A549 treated with AZD9567 at 1 μM for 4 hours (cell line): ENCODE results near the gene CDY2B. TPM values are rescaled to one million over a fixed set of nuclear protein-coding genes. Genes with fewer than 3 reads are reported as not detected.

Experiments used
- total RNA-seq: library from RNA; stranded (reverse); fragments of 200-300 nt; extraction: Qiagen RNA extraction; gene quantifications from 5 replicates; pipeline ENCODE4 v1.2.3, GENCODE V29; 2022; ENCODE audit not compliant: insufficient read depth

Gene CDY2B, protein sequence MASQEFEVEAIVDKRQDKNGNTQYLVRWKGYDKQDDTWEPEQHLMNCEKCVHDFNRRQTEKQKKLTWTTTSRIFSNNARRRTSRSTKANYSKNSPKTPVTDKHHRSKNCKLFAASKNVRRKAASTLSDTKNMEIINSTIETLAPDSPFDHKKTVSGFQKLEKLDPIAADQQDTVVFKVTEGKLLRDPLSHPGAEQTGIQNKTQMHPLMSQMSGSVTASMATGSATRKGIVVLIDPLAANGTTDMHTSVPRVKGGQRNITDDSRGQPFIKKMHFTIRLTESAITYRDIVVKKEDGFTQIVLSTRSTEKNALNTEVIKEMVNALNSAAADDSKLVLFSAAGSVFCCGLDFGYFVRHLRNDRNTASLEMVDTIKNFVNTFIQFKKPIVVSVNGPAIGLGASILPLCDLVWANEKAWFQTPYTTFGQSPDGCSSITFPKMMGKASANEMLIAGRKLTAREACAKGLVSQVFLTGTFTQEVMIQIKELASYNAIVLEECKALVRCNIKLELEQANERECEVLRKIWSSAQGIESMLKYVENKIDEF
- total RNA-seq: not detected in 5 replicates

DNA sequence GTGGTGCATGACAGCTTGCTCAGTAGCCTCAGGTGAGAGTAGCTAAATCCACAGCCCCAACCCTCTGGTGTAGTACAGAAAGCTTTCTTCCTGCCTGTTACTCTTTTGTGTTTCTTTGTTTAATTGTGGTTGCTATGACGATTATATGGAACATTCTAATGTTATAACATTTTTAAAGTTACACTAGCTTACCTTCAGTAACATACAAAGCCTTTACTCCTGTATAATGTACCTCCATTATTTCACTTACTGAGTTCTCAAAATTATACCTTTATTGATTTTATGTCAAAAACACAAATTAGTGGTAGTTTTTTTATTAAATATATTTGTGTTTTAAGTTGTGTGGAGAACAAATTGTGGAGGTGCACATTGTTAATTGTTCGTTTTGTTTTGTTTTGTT lies at the start of gene CDY2B:
CDY2B (minus strand) TSS at position 101 of the 400 bp plus-strand sequence. CDS start 328 bp downstream, outside the sequence.

Other genes with a start within 250 kb of the CDY2B start
- gene CDY2A, start 145.6 kb upstream of the CDY2B start, total RNA-seq: not detected in 5 replicates